Fibroblast of villous mesenchyme (primary cell): ENCODE data around the gene PLAAT5. TPM values are rescaled to one million over a fixed set of nuclear protein-coding genes. Genes with fewer than 3 reads are reported as not detected.
A peak's percentile ranks its signal among the peaks of the same experiment; 100 is the strongest.

Source experiments
- DNase-seq: peaks from one replicate; pipeline ENCODE4 v3.0.0-alpha.2; 2010; ENCODE audit warnings: low read depth
- H3K4me3 ChIP-seq: 2 replicates; pipeline ENCODE4 v1.5.1; 2011; ENCODE audit warnings: low read depth, mild to moderate bottlenecking, low read length
- CTCF ChIP-seq: IDR thresholded peaks from 2 replicates; pipeline ENCODE4 v1.5.1; 2012; ENCODE audit warnings: low read depth, mild to moderate bottlenecking, low read length; ENCODE audit not compliant: insufficient read depth
- total RNA-seq: library from RNA; depleted of rRNA; stranded (reverse); fragments of >200 nt; gene quantifications from 2 replicates; pipeline ENCODE4 v1.2.3, GENCODE V29; 2012

PLAAT5 gene
- total RNA-seq, 1 donor: not detected

- DNase-seq: peak; percentile 61
- TF ChIP-seq CTCF: no peak
- H3K4me3 ChIP-seq: no peak overlapping the region
Observed at GRCh38 chr11:63521896-63522295, 30.9 kb upstream of the PLAAT5 start.

- no peak for DNase-seq
Observed at GRCh38 chr11:63520606-63521170, 29.7 kb upstream of the PLAAT5 start.

GRCh38 chr11:63518548-63518947, 27.6 kb upstream of the PLAAT5 start:
- H3K4me3 ChIP-seq: no peak overlapping the region
- TF ChIP-seq CTCF: no peak
- DNase-seq: peak; percentile 95

More at GRCh38 chr11:63520606-63521170, 29.7 kb upstream of the PLAAT5 start:
- no peak overlapping the region for H3K4me3 ChIP-seq
- no peak for TF ChIP-seq CTCF

GRCh38 chr11:63517156-63517555, 26.2 kb upstream of the PLAAT5 start:
- no peak overlapping the region for H3K4me3 ChIP-seq
- no peak for TF ChIP-seq CTCF
- no peak for DNase-seq

- TF ChIP-seq CTCF: no peak
- H3K4me3 ChIP-seq: no peak overlapping the region
- DNase-seq: no peak
Observed at GRCh38 chr11:63516109-63516508, 25.1 kb upstream of the PLAAT5 start.

- H3K4me3 ChIP-seq: no peak overlapping the region
- TF ChIP-seq CTCF: no peak
- no peak for DNase-seq
Observed at GRCh38 chr11:63512816-63513215, 21.8 kb upstream of the PLAAT5 start.
